Activated CD8-positive, alpha-beta memory T cell treated with anti-CD3 and anti-CD28 coated beads, Interleukin-2, amount 50 U/mL, for 4 hours (primary cell): ENCODE data around the gene LRMDA.
"Not testable (repeated sequence)": the region's sequence is repeated elsewhere in the genome, so short reads cannot be mapped to it uniquely, and the experiment has no call there.

Source experiments
- DNase-seq: peaks from one replicate; pipeline ENCODE4 v3.0.0-alpha.2; 2020

Gene LRMDA

DNA sequence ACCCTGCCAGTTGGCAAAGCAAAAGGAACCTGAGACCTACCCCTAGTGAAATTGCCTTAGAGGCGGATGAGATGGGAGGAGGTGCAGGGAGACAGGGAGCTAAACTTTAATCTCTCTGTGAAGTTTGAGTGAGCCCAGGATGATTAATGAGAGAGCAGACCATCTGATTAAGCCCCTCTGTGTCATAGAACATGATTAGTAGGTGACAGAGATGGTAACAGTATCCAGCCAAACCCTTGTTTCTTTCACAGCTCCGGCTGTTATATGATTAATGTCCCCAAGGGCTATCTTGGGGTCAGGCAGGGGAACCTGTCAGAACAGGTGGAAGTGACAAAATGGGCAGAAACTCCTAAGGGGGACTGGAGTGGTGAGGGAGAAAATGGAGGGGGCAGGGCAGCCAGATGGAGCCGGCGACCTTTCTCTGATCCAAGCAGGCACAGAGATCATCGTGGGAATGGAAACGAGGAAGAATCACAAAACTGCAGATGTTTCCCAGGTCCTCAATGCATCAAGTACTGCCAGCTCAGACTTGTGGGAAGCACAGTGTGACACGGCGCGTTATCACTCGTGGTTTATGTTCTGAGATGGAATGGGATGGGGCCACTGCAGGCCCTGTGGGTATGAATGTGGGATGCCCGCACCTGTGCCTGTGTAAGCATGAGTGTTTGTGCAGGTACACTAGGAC lies 684.2 kb downstream of the LRMDA start:
- DNase-seq, result no peak

- no peak for DNase-seq
These were observed 685.1 kb downstream of the LRMDA start for GRCh38 chr10:76116523-76116922.

GRCh38 chr10:76117949-76118348 lies 686.5 kb downstream of the LRMDA start:
- no peak for DNase-seq

- no peak for DNase-seq
These were observed 687.6 kb downstream of the LRMDA start for GRCh38 chr10:76119036-76119435.

- no peak for DNase-seq
These were observed 688.1 kb downstream of the LRMDA start for GRCh38 chr10:76119515-76119914.

GRCh38 chr10:76122056-76122455 lies 690.6 kb downstream of the LRMDA start:
- DNase-seq, result no peak

DNA sequence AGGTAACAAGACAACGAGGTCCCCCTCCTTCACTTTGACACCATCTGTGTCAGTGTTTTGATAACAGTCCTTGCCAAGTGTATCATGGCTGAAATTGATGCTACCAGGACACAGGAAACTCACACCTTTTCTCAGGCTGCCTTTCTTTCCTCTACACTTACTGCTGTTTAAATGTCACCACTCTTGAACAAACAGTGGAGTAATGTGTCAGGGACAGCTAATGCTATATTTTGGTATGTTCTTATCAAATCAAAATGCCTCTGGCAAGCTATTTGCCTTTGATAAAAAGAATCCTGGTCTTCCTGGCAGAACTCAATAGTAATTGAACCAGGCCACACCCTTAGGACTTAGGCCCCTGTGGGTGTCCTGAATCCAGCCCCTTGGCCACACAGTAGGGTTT lies 692.9 kb downstream of the LRMDA start:
- no peak for DNase-seq

GRCh38 chr10:76125900-76126299 lies 694.5 kb downstream of the LRMDA start:
- DNase-seq, result no peak

- DNase-seq, result no peak
These were observed 695.4 kb downstream of the LRMDA start for GRCh38 chr10:76126607-76127527.

- DNase-seq, result no peak
These were observed 696.7 kb downstream of the LRMDA start for GRCh38 chr10:76127984-76128589.

DNA sequence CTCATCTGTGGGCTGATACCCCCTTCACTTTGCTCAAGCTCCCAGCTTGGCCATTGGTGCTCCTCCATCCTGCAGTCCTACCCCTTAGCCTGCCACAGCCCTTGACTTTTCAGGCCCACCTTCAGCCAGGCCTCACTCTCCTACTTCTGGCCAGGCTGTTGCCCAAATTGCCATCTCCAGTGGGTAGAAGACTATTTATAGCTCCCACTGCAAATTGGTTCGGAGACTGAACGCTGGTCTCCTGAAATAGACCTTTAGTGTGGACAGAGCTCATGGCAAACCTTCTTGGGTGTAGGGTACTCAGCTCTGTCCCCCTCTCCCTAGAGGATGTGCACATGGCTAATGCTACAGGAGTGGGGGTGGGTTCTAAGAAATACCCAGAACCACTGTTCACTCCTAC lies 697.8 kb downstream of the LRMDA start:
- DNase-seq, result no peak

- no peak for DNase-seq
These were observed 699.5 kb downstream of the LRMDA start for GRCh38 chr10:76130892-76131291.

GRCh38 chr10:76133597-76134255 lies 702.3 kb downstream of the LRMDA start:
- DNase-seq, result no peak

GRCh38 chr10:76136961-76137360 lies 705.5 kb downstream of the LRMDA start:
- DNase-seq, result no peak

GRCh38 chr10:76138286-76138685 lies 706.9 kb downstream of the LRMDA start:
- DNase-seq, result no peak

DNA sequence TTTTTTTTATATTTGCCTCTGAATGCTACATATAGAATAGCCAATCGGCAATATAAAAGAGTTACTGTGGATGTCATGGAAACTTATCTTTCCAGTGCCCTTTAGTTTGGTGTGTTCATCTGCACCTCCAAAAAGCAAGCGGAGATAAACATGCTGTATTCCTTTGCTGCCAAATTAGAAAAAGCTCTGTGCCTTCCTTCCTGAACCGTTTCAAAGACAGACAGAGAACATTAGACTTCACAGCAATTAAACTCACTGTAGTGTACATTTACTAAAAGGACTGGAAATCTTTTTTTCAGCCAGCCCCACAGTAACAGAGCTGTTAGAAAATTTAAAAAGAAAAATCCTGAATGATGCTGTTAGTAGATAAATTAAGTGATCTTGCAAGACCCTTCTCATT lies 707.5 kb downstream of the LRMDA start:
- DNase-seq, result no peak

- DNase-seq, result no peak
These were observed 708.0 kb downstream of the LRMDA start for GRCh38 chr10:76139431-76139830.

GRCh38 chr10:76141376-76141775 lies 710.0 kb downstream of the LRMDA start:
- DNase-seq, result no peak

GRCh38 chr10:76148217-76148616 lies 716.8 kb downstream of the LRMDA start:
- not testable (repeated sequence) for DNase-seq

- DNase-seq, result no peak
These were observed 717.8 kb downstream of the LRMDA start for GRCh38 chr10:76149182-76149581.

DNA sequence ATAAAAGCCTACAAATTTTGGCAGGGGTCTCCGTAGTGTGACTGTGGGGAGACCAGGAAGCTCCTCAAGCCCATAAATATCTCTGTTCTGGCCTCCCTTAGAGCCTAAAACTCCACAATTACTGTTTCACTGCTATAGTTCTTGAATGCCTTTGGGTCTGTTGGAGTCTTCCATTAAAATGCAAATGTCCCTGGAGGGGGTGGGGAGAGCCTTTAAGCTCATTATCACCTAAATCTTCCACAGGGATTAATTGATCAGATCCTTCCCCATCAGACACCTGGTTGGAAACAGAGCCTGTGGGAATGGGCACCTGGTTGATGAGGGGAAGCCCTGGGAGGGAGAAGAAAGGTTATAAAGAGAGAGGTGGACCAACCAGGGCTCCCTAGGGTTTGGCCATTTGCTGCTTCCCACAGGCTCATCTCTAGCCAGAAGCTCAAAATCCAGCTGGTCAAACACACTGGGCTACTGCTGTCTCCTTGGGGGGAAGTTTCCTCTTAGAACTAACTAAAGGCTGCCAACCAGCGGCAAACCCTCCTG lies 718.2 kb downstream of the LRMDA start:
- DNase-seq, result no peak

DNA sequence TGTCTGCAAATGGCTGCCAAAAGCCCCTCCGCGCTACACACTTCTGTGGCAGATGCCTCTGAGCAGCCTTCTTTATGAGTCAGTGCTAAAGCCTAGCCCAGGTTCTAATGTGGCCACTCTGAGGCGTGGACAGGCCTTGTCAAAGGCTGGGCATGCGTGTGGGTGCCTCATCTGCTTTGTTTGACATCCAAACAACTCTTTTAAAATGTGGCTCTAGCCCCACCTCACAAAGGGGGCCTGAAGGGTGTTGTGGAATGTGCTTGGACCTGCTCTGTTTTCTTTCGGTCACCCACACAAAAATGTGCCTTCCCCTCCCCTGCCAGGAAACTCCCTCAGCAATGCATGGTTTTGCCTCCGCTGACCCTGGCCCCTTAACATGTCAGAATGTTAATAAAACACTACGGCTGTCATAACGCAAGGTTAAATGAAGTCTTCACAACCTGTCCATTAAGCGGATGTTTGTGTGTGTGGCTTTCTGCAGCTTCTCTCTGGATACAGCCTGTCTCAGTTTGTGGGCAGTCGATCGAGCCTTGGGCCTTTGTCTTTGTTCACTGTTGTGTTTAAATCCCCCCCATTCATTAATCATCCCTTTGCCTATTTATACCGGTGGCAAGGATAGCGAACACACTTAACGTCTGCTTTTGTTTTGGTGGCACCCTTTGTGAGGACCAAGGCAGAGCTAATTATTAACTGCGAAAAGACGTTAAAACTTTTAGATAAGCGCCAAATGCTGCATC lies 718.9 kb downstream of the LRMDA start:
- no peak for DNase-seq
